HEK293 (cell line): Measurements from ENCODE around the gene C1orf141.

Source experiments
- CTCF ChIA-PET: fragments of 350-600 bp; formaldehyde crosslinking; extraction: SDS; loops from one replicate; lab custom pipeline; 2021; ENCODE audit warnings: antibody characterized with exemption; lab: Yijun Ruan, JAX
- POLR2A ChIA-PET: fragments of 300-600 bp; formaldehyde crosslinking; extraction: SDS; loops from one replicate; lab custom pipeline; 2020; ENCODE audit warnings: antibody characterized with exemption, inconsistent platforms; lab: Yijun Ruan, JAX
- H3K27ac ChIP-seq: fragments of 200-500 bp; sonication (Bioruptor generic); 2 replicates; pipeline ENCODE4 v1.5.1; 2014; ENCODE audit warnings: low read depth, low read length, control low read depth, inconsistent platforms; ENCODE audit errors: extremely low read depth
- H3K36me3 ChIP-seq, 2 experiments: fragments of 200-500 bp in 1 of 2; sonication (Bioruptor generic) in 1 of 2; 1 replicate in 1 of 2; 2 replicates in 1 of 2; pipeline ENCODE4 v1.5.1; 2014 to 2017; ENCODE audit warnings: inconsistent platforms in 2 of 2, low read length in 2 of 2; ENCODE audit not compliant: control insufficient read depth in 2 of 2, insufficient read depth in 1 of 2
- H3K4me1 ChIP-seq: fragments of 200-500 bp; sonication (Bioruptor generic); 2 replicates; pipeline ENCODE4 v1.5.1; 2014; ENCODE audit warnings: mild to moderate bottlenecking, low read length, inconsistent platforms; ENCODE audit not compliant: control insufficient read depth, insufficient read depth
- H3K4me3 ChIP-seq: 2 replicates; pipeline ENCODE4 v1.5.1; 2011; ENCODE audit warnings: low read depth, mild to moderate bottlenecking, control low read depth, low read length, moderate library complexity
- H3K9me3 ChIP-seq: fragments of 200-500 bp; sonication (Bioruptor generic); 2 replicates; pipeline ENCODE4 v1.5.1; 2014; ENCODE audit warnings: low read depth, low read length, inconsistent platforms; ENCODE audit not compliant: control insufficient read depth, insufficient read depth
- FEZF1 ChIP-seq: fragments of 450-650 bp; formaldehyde crosslinking; IDR thresholded peaks from 2 replicates; pipeline ENCODE4 v1.5.1; 2016; ENCODE audit warnings: missing biosample characterization, missing genetic modification characterization
- KLF1 ChIP-seq: fragments of 450-650 bp; formaldehyde crosslinking; IDR thresholded peaks from 2 replicates; pipeline ENCODE4 v1.5.1; 2016; ENCODE audit warnings: missing biosample characterization, missing genetic modification characterization
- PRDM1 ChIP-seq: fragments of 450-650 bp; formaldehyde crosslinking; IDR thresholded peaks from 2 replicates; pipeline ENCODE4; 2016; ENCODE audit warnings: missing biosample characterization, missing genetic modification characterization
- ZBTB48 ChIP-seq: fragments of 450-650 bp; formaldehyde crosslinking; IDR thresholded peaks from 2 replicates; pipeline ENCODE4 v1.5.1; 2016; ENCODE audit warnings: missing biosample characterization, missing genetic modification characterization
- ZNF18 ChIP-seq: fragments of 450-650 bp; formaldehyde crosslinking; IDR thresholded peaks from 2 replicates; pipeline ENCODE4 v1.5.1; 2016; ENCODE audit warnings: missing biosample characterization, missing genetic modification characterization
- ZNF214 ChIP-seq: fragments of 450-650 bp; formaldehyde crosslinking; IDR thresholded peaks from 2 replicates; pipeline ENCODE4 v1.5.1; 2017; ENCODE audit warnings: missing biosample characterization, mild to moderate bottlenecking, missing genetic modification characterization, borderline replicate concordance
- ZNF24 ChIP-seq: fragments of 450-650 bp; formaldehyde crosslinking; IDR thresholded peaks from 2 replicates; pipeline ENCODE4 v1.5.1; 2016; ENCODE audit warnings: missing biosample characterization, missing genetic modification characterization
- ZNF274 ChIP-seq, 2 experiments: fragments of 200-500 bp in 1 of 2; fragments of 450-650 bp in 1 of 2; sonication (Bioruptor generic) in 1 of 2; formaldehyde crosslinking in 1 of 2; IDR thresholded peaks; 2 replicates each; pipeline versions ENCODE4 v1.5.1 to v1.6.1; 2014 to 2016; ENCODE audit warnings: borderline replicate concordance in 1 of 2, inconsistent platforms in 1 of 2, low read length in 1 of 2, missing biosample characterization in 1 of 2, missing genetic modification characterization in 1 of 2
- ZNF391 ChIP-seq: fragments of 450-650 bp; formaldehyde crosslinking; IDR thresholded peaks from 2 replicates; pipeline ENCODE4 v1.5.1; 2016; ENCODE audit warnings: low read depth, missing biosample characterization, missing genetic modification characterization, borderline replicate concordance
- ZNF596 ChIP-seq: fragments of 450-650 bp; IDR thresholded peaks from 2 replicates; pipeline ENCODE4 v1.5.0; 2018; ENCODE audit warnings: missing biosample characterization, mild to moderate bottlenecking, missing genetic modification characterization, moderate library complexity
- ZNF600 ChIP-seq: fragments of 450-650 bp; formaldehyde crosslinking; IDR thresholded peaks from 2 replicates; pipeline ENCODE4 v1.5.1; 2016; ENCODE audit warnings: missing biosample characterization, missing genetic modification characterization
- ZNF664 ChIP-seq: fragments of 450-650 bp; formaldehyde crosslinking; IDR thresholded peaks from 2 replicates; pipeline ENCODE4 v1.5.1; 2016; ENCODE audit warnings: missing biosample characterization, missing genetic modification characterization
- ZNF747 ChIP-seq: fragments of 450-650 bp; formaldehyde crosslinking; IDR thresholded peaks from 2 replicates; pipeline ENCODE4 v1.5.1; 2016; ENCODE audit warnings: missing biosample characterization, missing genetic modification characterization
- ZSCAN16 ChIP-seq: fragments of 450-650 bp; formaldehyde crosslinking; IDR thresholded peaks from 2 replicates; pipeline ENCODE4 v1.5.1; 2016; ENCODE audit warnings: missing biosample characterization, missing genetic modification characterization
- ZSCAN30 ChIP-seq: fragments of 450-650 bp; IDR thresholded peaks from 2 replicates; pipeline ENCODE4 v1.5.1; 2018; ENCODE audit warnings: missing biosample characterization, mild to moderate bottlenecking, missing genetic modification characterization, moderate library complexity
- TF ChIP-seq, protein P1 (sequence below): IDR thresholded peaks from 2 replicates; pipeline ENCODE4 v1.6.1; 2011; ENCODE audit warnings: mild to moderate bottlenecking, low read depth, low read length, borderline replicate concordance
- TF ChIP-seq, protein P2 (sequence below): fragments of 450-650 bp; formaldehyde crosslinking; IDR thresholded peaks from 2 replicates; pipeline ENCODE4 v1.5.1; 2016; ENCODE audit warnings: missing biosample characterization, missing genetic modification characterization, borderline replicate concordance
- TF ChIP-seq, protein P3 (sequence below): fragments of 450-650 bp; formaldehyde crosslinking; IDR thresholded peaks from 2 replicates; pipeline ENCODE4 v1.5.1; 2016; ENCODE audit warnings: missing biosample characterization, missing genetic modification characterization, borderline replicate concordance

C1orf141 gene

DNA sequence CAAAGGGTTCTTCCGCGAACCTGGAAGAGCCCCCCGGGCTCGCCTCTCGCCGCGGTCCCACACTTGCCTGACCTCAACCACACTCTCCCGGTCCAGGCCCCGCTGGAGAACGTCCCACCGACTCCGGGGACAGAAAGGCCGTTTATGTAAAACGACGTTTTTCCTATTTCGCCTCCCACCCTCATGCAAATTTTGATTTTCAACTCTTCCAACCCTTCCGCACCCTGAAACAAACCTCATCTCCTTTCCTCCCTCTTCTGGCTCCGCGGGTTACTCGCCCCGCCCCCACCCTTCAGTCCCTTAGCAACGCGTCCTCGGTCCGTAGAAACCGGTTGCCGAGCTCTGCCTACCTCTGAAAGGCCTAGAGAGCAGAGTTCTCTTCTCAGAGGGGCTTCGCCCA lies at the start of gene C1orf141:
Gene C1orf141, minus strand, starts transcription at position 276 of the 400 bp plus-strand sequence. CDS start 7,730 bp downstream, outside the sequence.
- no peak within 1 kb of the TSS for H3K4me3 ChIP-seq
- TF ChIP-seq ZSCAN16 (no peak), ZNF747 (tag by site-specific recombination) (no peak), ZNF600 (no peak), ZNF24 (tag by site-specific recombination) (no peak), ZNF664 (tag by site-specific recombination) (no peak), FEZF1 (tag by site-specific recombination) (no peak), ZBTB48 (tag by site-specific recombination) (no peak), ZNF18 (no peak), ZNF596 (no peak), ZNF214 (tag by site-specific recombination) (no peak), ZNF274 (IDR thresholded peaks at IDR 0.05; ENCODE audit: low read length) (no peak), ZNF274 (tag by site-specific recombination; IDR thresholded peaks at IDR 0.05; ENCODE audit: borderline replicate concordance) (no peak), ZNF391 (tag by site-specific recombination) (no peak), PRDM1 (tag by site-specific recombination) (no peak), ZSCAN30 (tag by site-specific recombination) (no peak), KLF1 (tag by site-specific recombination) (no peak)
- TF ChIP-seq, protein P1, sequence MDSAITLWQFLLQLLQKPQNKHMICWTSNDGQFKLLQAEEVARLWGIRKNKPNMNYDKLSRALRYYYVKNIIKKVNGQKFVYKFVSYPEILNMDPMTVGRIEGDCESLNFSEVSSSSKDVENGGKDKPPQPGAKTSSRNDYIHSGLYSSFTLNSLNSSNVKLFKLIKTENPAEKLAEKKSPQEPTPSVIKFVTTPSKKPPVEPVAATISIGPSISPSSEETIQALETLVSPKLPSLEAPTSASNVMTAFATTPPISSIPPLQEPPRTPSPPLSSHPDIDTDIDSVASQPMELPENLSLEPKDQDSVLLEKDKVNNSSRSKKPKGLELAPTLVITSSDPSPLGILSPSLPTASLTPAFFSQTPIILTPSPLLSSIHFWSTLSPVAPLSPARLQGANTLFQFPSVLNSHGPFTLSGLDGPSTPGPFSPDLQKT = no peak
- TF ChIP-seq, protein P2, sequence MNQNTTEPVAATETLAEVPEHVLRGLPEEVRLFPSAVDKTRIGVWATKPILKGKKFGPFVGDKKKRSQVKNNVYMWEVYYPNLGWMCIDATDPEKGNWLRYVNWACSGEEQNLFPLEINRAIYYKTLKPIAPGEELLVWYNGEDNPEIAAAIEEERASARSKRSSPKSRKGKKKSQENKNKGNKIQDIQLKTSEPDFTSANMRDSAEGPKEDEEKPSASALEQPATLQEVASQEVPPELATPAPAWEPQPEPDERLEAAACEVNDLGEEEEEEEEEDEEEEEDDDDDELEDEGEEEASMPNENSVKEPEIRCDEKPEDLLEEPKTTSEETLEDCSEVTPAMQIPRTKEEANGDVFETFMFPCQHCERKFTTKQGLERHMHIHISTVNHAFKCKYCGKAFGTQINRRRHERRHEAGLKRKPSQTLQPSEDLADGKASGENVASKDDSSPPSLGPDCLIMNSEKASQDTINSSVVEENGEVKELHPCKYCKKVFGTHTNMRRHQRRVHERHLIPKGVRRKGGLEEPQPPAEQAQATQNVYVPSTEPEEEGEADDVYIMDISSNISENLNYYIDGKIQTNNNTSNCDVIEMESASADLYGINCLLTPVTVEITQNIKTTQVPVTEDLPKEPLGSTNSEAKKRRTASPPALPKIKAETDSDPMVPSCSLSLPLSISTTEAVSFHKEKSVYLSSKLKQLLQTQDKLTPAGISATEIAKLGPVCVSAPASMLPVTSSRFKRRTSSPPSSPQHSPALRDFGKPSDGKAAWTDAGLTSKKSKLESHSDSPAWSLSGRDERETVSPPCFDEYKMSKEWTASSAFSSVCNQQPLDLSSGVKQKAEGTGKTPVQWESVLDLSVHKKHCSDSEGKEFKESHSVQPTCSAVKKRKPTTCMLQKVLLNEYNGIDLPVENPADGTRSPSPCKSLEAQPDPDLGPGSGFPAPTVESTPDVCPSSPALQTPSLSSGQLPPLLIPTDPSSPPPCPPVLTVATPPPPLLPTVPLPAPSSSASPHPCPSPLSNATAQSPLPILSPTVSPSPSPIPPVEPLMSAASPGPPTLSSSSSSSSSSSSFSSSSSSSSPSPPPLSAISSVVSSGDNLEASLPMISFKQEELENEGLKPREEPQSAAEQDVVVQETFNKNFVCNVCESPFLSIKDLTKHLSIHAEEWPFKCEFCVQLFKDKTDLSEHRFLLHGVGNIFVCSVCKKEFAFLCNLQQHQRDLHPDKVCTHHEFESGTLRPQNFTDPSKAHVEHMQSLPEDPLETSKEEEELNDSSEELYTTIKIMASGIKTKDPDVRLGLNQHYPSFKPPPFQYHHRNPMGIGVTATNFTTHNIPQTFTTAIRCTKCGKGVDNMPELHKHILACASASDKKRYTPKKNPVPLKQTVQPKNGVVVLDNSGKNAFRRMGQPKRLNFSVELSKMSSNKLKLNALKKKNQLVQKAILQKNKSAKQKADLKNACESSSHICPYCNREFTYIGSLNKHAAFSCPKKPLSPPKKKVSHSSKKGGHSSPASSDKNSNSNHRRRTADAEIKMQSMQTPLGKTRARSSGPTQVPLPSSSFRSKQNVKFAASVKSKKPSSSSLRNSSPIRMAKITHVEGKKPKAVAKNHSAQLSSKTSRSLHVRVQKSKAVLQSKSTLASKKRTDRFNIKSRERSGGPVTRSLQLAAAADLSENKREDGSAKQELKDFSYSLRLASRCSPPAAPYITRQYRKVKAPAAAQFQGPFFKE = no peak
- TF ChIP-seq, protein P3, sequence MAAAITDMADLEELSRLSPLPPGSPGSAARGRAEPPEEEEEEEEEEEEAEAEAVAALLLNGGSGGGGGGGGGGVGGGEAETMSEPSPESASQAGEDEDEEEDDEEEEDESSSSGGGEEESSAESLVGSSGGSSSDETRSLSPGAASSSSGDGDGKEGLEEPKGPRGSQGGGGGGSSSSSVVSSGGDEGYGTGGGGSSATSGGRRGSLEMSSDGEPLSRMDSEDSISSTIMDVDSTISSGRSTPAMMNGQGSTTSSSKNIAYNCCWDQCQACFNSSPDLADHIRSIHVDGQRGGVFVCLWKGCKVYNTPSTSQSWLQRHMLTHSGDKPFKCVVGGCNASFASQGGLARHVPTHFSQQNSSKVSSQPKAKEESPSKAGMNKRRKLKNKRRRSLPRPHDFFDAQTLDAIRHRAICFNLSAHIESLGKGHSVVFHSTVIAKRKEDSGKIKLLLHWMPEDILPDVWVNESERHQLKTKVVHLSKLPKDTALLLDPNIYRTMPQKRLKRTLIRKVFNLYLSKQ (tag by site-specific recombination) = no peak
- TF ChIP-seq, all 188 proteins: peak for 0
- Histone ChIP-seq H3K4me1 (no peaks in the 10 kb centered on the region), H3K36me3 (no peaks in the 10 kb centered on the region), H3K27ac (no peak within 1 kb of the TSS), H3K9me3 (no peaks in the 10 kb centered on the region)
- CTCF ChIA-PET = interaction anchor here (0.6 to 1.2 kb wide), 2 partner anchors 14 to 68 kb away, joined by 5 to 7 read pairs; no protein-coding TSS in a partner anchor
- POLR2A ChIA-PET = no interaction called here
